ENCODE results near the gene FBL.

- TF ChIP-seq, protein P1, sequence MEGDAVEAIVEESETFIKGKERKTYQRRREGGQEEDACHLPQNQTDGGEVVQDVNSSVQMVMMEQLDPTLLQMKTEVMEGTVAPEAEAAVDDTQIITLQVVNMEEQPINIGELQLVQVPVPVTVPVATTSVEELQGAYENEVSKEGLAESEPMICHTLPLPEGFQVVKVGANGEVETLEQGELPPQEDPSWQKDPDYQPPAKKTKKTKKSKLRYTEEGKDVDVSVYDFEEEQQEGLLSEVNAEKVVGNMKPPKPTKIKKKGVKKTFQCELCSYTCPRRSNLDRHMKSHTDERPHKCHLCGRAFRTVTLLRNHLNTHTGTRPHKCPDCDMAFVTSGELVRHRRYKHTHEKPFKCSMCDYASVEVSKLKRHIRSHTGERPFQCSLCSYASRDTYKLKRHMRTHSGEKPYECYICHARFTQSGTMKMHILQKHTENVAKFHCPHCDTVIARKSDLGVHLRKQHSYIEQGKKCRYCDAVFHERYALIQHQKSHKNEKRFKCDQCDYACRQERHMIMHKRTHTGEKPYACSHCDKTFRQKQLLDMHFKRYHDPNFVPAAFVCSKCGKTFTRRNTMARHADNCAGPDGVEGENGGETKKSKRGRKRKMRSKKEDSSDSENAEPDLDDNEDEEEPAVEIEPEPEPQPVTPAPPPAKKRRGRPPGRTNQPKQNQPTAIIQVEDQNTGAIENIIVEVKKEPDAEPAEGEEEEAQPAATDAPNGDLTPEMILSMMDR (conservative IDR thresholded peaks at IDR 0.05; ENCODE audit: low read depth, low read length): no peak
- TF ChIP-seq EZH2 (IDR thresholded peaks at IDR 0.05; ENCODE audit: low read length, unreplicated experiment) (no peak), EZH2phosphoT487 (IDR thresholded peaks at IDR 0.05; ENCODE audit: borderline replicate concordance, low read length) (no peak)
Observed at GRCh38 chr19:39820696-39821095, 25.5 kb downstream of the FBL start.

Data from PC-3 (cell line).